Lower lobe of right lung (tissue), 2 donors: ENCODE results near the gene COMMD4. TPM values are rescaled to one million over a fixed set of nuclear protein-coding genes. Genes with fewer than 3 reads are reported as not detected.

ENCODE experiments used
- ATAC-seq, 2 donors: fragments of 200-7000 bp; cut with Tn5 transposase; one replicate each; pipeline ENCODE4 v1.9.1; 2020 to 2022; ENCODE audit warnings: mild to moderate bottlenecking in 2 of 2, moderate library complexity in 2 of 2
- DNase-seq: peaks from one replicate; pipeline ENCODE4 v3.0.0-alpha.2; 2020
- H3K27ac ChIP-seq: fragments of 200-600 bp; one replicate; pipeline ENCODE4 v1.8.0; 2022
- H3K27me3 ChIP-seq: fragments of 200-600 bp; one replicate; pipeline ENCODE4 v1.8.0; 2022; ENCODE audit warnings: low read depth
- H3K36me3 ChIP-seq: fragments of 200-600 bp; one replicate; pipeline ENCODE4 v1.8.0; 2022; ENCODE audit warnings: mild to moderate bottlenecking
- H3K4me1 ChIP-seq: fragments of 200-600 bp; one replicate; pipeline ENCODE4 v1.8.0; 2022
- H3K4me3 ChIP-seq: fragments of 200-600 bp; one replicate; pipeline ENCODE4 v1.8.0; 2022; ENCODE audit warnings: mild to moderate bottlenecking
- H3K9me3 ChIP-seq: fragments of 200-600 bp; one replicate; pipeline ENCODE4 v1.8.0; 2022
- CTCF ChIP-seq: fragments of 200-600 bp; IDR thresholded peaks from one replicate; pipeline ENCODE4 v1.8.0; 2022; ENCODE audit warnings: antibody characterized with exemption, mild to moderate bottlenecking
- intact Hi-C: fragments of 100-400 bp; cut with DNase I; formaldehyde crosslinking; loops from one replicate; pipeline ENCODE4 v1.11.0; 2022
- total RNA-seq: library from RNA; stranded (reverse); fragmentation: NEBNext Ultra II Directional; extraction: Animal tissue kit (Norgen Biotek cat#: 25700); gene quantifications from one replicate; pipeline ENCODE4 v1.2.1, GENCODE V29; 2021
- donor health status: DM: no; HTN: yes; CAD: no; lungs with severe emphysema.

Gene COMMD4
- total RNA-seq, 1 donor from 2014 or later, result 59.0 TPM

GRCh38 chr15:75360856-75361255, 25.0 kb downstream of the COMMD4 start:
- Histone ChIP-seq H3K27me3 (no peaks in the 10 kb centered on the region), H3K36me3 (peaks cover 99% of the 10 kb centered on the region)

GRCh38 chr15:75361361-75361988, 25.6 kb downstream of the COMMD4 start:
- no peak overlapping the region for H3K27ac ChIP-seq
- H3K4me3 ChIP-seq, result no peak overlapping the region
- no peak for TF ChIP-seq CTCF
- DNase-seq (no peak), ATAC-seq (no peak)
- peaks cover 99% of the 10 kb centered on the region for H3K36me3 ChIP-seq
- no peaks in the 10 kb centered on the region for H3K27me3 ChIP-seq
- intact Hi-C loops, result no loop called here
- H3K4me1 ChIP-seq, result no peaks in the 10 kb centered on the region
- H3K9me3 ChIP-seq, result no peaks in the 10 kb centered on the region

More at GRCh38 chr15:75360856-75361255, 25.0 kb downstream of the COMMD4 start:
- Histone ChIP-seq H3K27ac (no peak overlapping the region), H3K9me3 (no peaks in the 10 kb centered on the region), H3K4me3 (no peak overlapping the region), H3K4me1 (no peaks in the 10 kb centered on the region)
- no peak for DNase-seq
- no peak for ATAC-seq
- intact Hi-C loops, result no loop called here
- no peak for TF ChIP-seq CTCF

GRCh38 chr15:75361989-75362641, 26.3 kb downstream of the COMMD4 start:
- ATAC-seq, result no peak
- Histone ChIP-seq H3K9me3 (no peaks in the 10 kb centered on the region), H3K27me3 (no peaks in the 10 kb centered on the region), H3K36me3 (peaks cover 99% of the 10 kb centered on the region), H3K4me1 (peaks cover under 1% of the 10 kb centered on the region), H3K4me3 (no peak overlapping the region), H3K27ac (no peak overlapping the region)
- no peak for TF ChIP-seq CTCF
- intact Hi-C loops, result no loop called here
- no peak for DNase-seq

- H3K36me3 ChIP-seq, result peaks cover 96% of the 10 kb centered on the region
- intact Hi-C loops, result no loop called here
Measured at GRCh38 chr15:75362642-75363249, 26.9 kb downstream of the COMMD4 start.

GRCh38 chr15:75363786-75364185, 27.9 kb downstream of the COMMD4 start:
- Histone ChIP-seq H3K4me3 (no peak overlapping the region), H3K27ac (no peak overlapping the region), H3K9me3 (no peaks in the 10 kb centered on the region), H3K4me1 (peaks cover 9% of the 10 kb centered on the region), H3K36me3 (peaks cover 86% of the 10 kb centered on the region), H3K27me3 (no peaks in the 10 kb centered on the region)
- intact Hi-C loops, result no loop called here
- TF ChIP-seq CTCF, result no peak
- no peak for ATAC-seq
- DNase-seq, result no peak

More at GRCh38 chr15:75362642-75363249, 26.9 kb downstream of the COMMD4 start:
- H3K4me1 ChIP-seq, result peaks cover 7% of the 10 kb centered on the region
- no peak for ATAC-seq
- no peak for TF ChIP-seq CTCF
- H3K27me3 ChIP-seq, result no peaks in the 10 kb centered on the region
- DNase-seq, result no peak
- H3K4me3 ChIP-seq, result no peak overlapping the region
- no peaks in the 10 kb centered on the region for H3K9me3 ChIP-seq
- no peak overlapping the region for H3K27ac ChIP-seq
